NCI-H748 (cell line): ENCODE data around the gene PPP1R16B.
A peak's percentile ranks its signal among the peaks of the same experiment; 100 is the strongest.

ENCODE experiments used
- DNase-seq: peaks from one replicate; lab custom pipeline; 2025; ENCODE audit not compliant: unreplicated experiment; lab: John Stamatoyannopoulos, UW

PPP1R16B gene

DNA sequence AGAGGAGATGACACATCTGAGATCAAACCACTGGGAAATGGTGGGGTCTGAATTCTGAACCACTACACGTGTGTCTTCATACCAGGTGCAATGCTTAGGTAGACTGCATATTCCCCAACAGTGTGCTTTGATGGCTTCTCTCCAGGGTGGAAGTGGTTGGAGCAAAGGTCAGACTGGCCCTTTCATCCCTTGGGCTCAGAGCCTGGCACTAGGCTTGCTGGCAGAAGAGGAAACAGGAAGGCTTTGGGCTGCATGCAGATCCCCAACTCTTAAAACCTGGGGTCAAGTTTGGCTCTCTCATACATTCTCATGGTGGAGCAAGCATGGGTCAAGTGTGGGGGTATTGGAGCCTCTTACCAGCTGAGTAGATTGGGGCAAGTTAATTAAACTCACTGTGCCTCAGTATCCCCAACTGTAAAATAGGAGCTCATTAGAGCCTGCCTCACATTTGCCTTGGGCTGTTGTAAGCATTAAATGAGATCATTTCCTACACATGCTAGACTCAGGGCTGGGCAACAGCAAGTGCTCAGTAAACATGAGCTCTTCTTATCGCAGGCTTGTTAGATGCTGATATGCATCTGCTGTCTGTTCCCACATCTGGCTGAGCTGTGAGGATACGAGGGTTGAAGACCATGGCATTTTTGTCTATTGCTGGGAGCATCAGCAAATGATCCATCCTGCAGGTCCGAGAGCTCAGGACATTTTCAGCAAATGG is 69.1 kb downstream of the PPP1R16B start:
- no peak for DNase-seq

DNA sequence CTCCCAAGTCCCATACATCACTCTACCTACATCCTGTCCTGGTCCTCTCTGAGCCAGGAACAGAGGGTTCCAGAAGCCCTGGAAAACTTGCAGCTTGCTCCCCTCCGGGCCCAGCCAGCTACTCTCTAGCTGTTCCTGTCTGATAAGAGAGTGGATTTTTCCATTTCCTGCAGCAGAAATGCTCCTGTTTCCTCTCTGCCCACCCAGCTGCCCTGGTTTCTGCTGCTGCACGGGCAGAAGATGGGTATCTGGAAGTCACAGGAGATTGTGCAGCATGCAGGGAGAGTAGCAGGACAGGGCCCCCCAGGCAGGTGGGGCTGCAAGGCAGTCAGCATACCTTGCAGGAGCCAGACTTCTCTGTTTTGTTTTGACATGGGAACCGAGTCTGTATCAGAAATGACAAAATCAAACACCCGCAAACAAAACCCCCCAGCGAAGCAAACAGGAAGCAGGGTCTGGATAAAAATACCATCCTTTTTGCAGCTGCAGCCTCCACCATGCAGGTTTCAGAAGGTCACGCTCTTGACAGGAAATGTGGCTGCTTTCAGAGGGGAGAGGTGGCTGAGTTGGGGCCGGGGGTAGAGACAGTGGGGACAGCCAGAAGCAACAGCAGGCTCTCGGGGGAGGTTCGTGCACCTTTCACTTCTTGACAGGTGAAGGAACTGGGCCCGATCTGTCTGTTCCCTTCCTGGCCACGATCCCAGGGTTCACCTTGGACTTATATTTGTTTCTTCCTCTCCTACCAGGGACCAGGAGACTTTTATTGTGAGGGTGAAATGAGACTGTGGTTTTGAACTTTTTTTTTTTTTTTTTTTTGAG is 69.9 kb downstream of the PPP1R16B start:
- no peak for DNase-seq

DNA sequence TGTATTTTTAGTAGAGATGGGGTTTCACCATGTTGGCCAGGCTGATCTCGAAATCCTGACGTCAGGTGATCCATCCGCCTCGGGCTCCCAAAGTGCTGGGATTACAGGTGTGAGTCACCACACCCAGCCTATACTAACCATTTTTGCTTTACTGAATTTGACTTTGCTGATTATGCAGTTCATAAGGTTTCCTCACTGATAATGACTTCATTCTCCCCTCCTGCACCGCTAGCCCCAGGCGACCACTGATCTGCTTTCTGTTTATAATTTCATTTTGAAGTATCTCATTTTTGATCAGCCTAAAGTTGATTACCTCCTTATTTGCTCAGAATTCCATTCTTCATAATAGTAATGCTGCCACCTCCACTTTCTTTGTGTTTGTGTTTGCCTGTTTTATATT is 72.0 kb downstream of the PPP1R16B start:
- DNase-seq = no peak

DNA sequence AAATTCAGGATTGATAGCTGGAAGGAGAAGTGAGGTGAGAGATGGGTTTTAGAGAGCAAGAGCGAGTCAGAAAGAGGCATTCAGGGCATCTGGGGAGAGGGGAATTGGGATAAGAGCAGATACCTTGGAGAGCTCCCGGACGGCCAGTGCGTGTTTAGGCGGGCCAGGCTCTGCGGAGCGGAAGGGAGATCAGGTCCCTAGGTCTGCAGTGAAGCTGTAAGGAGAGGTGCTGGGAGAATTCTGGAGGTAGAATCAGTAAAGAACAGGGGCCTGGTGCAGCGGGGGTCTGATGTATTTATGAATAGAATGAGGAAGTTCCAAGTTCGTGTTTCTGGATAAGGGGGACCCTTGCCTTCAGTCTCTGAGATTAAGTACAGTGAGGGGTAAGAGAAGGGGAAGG is 73.4 kb downstream of the PPP1R16B start:
- no peak for DNase-seq

DNA sequence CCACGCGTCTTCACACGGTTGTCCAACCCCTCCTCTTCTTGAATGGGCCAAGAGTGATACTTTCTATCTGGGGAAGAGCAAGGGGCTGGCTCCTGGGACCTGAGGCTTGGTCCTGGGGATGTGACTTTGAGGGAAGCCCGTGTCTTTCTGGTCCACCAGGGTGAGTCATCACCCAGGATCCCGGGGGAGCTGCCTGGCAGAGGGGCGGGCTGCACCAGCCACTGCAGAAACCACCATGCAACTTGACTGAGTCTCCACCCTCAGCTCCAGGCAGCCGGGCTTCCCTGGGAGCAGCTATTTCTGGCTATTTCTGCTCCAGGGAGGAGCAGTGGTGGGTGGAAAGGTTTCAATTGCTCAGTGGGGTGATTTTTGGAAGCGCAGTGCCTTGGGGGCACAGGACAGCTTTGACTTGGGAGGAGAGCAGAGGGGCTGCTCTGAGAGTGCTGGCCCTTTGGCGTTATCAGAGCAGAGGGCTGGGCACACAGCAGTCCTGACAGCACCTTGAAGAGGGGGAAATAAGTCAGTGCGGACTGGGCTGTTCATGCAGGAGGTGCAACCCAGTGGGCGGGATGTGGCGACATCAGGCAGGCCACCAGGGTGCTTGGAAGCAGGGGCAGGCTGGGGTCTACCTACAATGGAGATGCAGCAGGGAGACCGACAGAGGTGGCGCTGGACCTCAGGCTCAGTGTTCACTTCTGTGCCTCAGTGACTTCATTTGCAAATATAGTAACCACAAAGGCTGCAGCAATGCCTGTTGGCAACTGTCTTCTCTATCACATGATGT is 75.6 kb downstream of the PPP1R16B start:
- no peak for DNase-seq

DNA sequence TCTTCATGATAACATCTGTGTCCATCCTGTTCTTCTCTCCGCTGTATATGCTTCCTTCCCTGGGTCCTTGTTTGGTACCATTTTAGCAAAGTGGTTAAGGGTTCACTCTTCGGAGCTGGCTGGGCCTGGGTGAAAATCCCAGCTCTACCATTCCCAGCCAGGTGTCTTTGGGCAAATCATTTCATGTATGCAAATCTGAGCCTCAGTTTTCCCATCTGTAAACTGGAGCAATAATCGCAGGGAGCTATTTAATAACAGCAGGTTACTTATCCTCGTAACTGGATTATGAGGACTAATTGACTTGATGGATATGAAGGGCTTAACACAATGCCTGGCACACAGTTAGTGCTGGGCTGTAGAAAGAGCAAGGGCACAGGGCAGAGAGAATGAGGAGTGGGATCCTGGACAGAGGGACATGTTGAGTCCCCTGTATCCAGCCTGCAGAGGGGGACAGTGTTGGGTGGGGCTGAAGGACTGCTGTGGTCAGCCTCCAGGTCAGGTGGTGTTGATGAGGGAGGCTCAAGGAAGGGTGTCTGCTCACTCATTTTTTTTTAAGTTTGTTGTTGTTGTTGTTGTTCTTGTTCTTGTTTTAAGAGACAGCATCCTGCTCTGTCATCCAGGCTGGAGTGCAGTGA is 76.4 kb downstream of the PPP1R16B start:
- no peak for DNase-seq

DNA sequence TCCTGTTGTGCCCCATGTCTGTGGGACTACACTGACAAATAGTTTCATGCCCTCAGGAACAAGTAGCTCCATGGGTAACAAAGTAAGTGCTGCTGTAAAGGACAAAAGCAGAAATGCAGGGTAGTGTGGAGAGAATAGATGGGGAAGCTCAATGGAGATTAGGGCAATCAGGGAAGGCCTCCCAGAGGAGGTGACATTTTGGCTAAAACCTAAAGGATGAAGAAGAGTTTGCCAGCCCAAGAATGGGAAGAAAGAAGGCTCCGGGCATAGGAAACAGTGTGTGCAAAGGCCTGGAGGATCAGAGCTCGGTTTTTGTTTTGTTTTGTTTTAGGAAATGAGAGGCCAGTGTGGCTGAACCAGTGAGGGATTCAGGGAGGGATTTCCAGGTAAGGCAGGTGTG is 77.1 kb downstream of the PPP1R16B start:
- no peak for DNase-seq

DNA sequence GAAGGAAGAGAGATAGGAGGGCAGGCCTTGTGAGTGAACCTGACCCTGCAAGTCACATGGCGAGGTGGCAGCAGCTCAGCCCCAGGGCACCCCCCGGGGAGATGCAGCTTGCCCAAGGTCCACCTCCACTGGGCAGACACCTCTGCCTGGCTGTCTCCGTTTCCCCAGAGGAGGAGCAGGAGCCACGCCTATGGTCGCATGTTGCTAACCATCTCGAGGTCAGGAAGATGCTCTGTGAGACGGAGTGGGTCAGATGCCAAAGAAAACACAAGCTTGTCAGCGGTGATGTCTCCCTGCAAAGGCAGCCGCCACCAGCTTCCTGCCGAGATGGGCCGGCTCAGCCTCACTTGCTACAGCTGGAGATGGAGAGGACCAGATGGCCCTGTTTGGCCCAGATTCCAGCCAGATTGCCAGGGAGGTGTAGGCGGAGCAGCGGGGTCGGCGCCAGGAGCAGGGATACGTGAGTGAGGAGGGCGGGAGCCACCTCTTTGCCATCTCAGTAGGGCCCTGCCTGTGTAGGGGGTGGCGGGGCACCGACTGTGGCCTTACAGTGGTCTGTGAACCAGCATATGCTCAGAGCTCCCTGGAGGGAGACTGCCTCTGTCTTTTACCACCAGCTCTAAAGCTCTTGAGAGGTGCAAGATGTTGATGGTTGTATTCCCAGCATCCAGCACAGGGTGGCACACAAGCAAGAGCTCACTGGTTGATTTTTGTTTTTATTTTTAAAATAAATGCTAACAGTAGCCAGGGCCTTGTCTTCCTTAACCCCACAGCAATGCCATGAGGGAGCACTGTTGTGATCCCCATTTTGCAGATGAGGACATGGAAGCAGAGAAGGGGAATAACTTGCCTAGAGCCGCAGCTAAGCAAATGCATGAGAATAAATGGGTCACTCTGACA is 77.8 kb downstream of the PPP1R16B start:
- DNase-seq = no peak

DNA sequence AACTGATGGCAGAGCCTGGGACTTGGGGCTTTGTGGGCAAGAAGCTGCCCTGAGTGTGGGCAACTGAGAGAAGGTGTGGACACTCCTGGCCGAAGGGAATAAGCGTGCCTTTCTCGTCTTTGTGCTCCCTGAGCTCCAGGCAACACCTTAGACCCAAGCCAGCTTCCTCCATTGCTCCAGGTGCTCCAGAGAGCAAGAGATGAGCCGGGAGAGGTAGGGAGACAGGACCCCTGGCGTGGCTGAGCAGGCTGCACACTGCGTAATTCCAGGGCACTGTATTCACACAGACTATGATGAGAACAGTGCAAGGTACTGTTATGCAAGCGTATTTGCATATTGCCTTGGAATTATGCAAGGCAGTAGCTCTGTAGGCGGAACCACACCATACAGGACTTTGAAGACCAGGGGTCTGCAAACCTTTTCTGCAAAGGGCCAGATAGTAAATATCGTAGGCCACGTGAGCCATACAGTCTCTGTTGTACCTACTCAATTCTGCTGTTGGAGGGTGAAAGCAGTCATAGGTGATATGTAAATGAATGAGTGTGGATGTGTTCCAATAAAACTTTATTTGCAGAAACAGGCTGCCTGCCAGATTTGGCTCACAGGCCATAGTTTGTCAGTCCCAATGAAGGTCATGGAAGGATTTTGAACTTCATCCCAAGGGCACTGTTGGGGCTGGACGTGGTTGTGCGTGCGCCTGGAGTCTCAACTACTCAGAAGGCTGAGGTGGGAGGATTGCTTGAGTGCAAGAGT is 78.7 kb downstream of the PPP1R16B start:
- DNase-seq = no peak

DNA sequence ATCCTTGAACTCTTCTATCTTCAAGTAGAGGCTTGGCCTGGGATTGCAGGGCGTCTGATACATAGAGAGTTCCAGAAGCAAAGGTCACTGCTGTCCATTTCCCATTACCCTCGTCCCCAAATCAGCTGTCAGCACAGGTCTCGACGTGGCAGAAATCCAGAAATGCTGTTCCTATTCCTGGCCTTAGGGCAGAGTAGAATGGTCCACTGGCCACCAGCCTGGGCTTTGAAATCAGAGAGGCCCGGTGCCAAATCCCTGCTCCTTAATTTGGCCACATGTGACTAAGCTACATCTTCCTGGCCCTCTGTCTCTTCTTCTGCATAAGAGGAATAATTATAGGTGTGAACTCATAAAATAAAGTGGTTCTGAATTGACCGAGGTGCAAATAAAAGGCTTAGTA is 79.9 kb downstream of the PPP1R16B start:
- DNase-seq = no peak

DNA sequence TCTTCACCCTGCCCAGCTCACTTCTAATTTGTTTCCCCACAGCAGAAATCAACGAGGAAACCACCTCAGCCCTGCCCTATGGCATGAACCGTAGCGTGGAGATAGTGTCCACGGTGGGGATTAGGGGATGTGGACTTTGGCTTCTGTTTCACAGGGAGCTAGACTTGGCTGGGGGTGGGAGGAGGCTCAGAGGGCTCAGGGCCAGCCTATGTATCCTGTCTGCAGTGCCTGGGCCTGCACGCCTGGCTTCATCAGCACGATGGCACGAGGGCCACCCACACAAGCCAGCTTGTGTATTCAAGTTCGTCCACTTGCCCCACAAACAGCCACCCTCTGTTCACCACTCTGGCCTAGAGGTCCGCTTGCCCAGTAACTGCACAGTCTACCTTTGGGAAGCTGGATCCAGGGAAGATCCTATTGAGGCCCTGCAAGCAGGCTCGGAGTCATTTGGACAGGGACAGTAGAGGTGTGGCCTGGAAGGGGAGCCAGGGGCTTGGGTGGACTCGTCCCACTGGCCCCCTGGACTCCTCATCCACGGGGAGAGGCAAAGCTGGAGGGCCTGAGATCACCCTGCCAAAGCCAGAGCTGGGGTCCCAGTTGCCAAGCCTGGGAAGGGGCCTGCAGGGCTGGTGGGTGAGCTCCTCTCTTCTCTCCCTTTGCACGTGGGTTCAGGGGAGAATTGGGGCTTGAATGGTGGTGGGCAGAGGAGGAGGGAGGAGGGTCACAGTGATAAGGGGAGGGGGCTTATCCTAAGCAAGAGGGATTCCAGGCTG is 82.7 kb downstream of the PPP1R16B start:
- DNase-seq = no peak

DNA sequence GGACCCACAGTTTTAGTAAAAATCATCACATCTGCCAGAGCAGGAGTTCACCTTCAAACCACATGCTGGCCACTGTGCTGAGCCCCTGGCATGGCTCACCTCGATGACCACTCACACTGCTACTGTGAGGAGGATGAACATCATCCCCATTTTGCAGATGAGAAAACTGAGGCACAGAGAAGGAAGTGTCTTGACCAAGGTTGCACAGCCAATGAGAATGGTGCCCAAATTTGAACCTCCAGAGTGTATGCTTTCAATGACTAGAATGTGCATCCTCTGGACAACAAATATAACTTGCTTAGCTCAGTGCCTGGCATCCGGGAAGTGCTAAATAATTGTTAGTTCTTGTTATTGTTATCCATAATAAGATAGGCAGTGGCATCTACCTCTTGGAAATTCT is 83.6 kb downstream of the PPP1R16B start:
- no peak for DNase-seq

DNA sequence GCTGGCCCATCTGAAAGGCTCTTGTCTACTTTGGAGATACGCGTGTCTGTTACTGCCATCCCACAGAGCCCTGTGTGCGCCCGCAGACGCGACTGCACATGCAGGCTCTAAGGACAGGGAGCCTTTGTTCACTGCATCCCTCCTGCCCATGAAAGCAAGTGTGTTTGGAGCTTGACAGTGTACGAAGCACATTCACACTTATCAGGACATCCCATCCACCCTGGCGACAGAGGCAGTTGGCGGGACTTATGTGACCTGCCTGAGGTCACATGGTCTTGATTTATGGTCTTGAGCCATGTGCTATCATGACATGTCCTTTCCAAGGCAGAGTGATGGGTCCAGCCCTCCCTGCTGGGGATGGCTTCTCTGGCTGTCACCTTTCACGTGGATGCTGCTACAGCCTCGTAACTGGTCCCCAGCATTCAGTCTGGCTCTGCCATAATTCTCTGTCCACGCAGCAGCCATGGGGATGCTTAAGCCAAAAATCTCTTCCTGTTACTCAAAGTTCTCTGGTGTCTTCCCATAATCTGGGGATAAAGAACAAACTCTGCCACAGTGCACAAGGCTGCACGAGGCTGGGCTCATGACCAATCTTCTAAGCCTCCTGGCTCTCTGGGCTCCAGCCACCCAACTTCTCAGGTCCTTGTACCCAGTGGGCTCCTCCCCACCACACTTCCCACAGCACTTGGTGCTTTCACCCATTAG is 84.4 kb downstream of the PPP1R16B start:
- no peak for DNase-seq

DNA sequence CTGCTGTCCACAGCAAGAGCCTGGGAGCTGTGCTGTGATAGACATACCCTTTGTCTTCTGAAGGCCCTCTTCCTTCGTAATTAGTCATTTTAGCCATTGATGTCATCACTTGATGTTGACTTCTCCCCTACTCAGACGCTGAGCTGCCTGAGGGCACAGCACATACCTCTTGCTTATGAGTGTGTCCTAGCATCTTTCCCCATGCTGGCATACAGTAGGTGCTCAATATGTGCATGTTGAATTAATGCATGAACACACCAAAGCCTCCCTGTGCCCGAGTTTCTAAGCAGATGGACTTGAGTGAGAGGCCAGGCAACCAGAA is 85.0 kb downstream of the PPP1R16B start:
- DNase-seq = no peak

DNA sequence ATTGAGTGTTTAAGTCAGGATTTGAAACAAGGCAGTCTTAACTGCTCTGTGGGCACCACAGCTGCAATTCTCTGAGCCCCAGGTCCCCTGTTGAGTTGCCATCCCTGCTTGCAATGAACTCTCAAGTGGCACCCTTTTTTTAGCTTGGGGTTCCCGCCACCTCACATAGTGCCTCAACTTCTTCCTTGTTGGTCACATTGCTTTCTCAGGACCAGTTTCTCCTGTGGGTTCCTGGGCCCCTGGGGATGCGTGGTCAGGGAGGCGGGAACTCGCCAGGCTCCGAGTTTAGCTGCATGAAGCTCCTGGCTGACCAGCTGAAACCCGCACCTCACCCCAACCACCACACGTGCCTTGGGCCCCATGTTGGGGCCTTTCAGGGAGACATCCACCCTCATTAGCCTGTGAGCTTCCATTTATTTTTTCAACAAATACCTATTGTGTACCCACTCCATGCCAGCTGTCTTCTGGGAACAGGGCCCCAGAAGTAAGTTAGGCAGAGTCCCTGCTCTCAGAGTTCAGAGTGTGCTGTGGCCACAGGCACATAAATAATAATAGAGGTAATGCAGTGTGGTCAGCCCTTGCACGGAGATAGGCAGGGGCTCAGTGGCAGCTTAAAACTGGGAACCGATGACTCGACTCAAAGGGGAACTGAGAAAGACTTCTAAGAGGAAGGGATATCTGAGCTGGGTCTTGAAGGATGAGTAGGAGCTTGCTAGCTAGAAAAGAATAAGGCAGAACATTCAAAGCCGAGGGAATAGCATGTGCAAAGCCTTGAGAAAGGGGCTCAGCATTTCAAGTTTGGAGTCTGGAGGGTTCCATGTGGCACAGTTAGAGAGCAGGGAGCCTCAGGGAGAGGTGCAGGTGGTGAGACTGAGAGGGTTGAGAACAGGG is 86.8 kb downstream of the PPP1R16B start:
- DNase-seq = no peak

DNA sequence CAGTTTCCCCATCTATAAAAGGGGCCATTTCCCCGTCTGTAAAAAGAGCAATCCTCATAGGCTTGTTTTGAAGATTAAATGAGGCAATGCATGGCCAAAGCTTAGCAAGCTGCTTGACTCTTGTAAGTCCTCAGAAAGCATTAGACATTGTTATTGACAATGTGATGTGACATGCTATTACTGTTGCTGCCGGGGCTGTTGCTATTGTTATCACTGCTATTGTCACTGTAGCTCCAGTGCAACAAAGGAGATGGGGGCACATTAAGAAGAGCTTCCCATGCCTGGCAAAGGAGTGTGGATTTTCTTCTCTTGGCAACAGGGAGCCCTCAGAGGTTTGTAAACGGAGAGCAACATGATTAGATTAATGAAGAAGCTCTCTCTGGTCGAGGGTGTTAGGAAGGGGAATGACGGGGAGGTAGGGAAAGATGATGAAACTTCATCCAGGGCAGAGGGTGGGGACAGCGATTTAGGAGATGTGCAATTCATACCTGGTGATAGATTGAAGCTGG is 87.6 kb downstream of the PPP1R16B start:
- DNase-seq = peak; percentile 46

DNA sequence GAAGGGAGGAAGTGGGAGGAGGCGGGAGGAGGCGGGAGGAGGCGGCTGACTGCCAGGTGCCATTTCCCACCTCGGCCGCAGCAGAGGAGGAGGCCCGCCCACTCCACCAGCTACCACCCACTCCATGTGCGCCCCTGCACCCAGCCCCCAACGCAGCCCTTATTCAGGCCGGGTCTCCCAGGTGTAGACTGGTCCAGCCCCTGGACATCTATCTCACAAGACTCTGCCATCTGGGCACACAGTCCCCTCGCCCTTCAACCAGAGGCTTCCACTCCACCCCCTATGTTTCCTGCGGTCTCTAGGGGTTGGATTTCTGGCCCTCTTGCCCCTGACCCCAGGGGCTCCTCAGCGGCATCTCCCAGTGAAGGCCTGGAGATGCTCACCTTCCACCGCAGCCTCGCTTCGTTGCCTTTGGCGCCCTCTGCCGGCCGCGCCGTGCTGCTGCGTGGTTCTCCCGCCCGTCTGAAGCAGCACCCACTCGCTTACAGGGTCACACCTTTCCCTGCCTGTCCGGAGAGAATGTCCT is 88.1 kb downstream of the PPP1R16B start:
- peak; percentile 74 for DNase-seq
